Smooth muscle cell of the brain vasculature (primary cell): ENCODE results near the gene GLYATL1.
"Not testable (repeated sequence)": the region's sequence is repeated elsewhere in the genome, so short reads cannot be mapped to it uniquely, and the experiment has no call there.

ENCODE experiments used
- DNase-seq: peaks from one replicate; pipeline ENCODE4 v3.0.0-alpha.2; 2012; ENCODE audit warnings: low read depth, low spot score

GLYATL1 gene

GRCh38 chr11:58998480-58999290 is 59.4 kb downstream of the GLYATL1 start:
- no peak for DNase-seq

- DNase-seq, result no peak
Observed at GRCh38 chr11:58999291-58999680, 60.0 kb downstream of the GLYATL1 start.

- no peak for DNase-seq
Observed at GRCh38 chr11:59000003-59000402, 60.7 kb downstream of the GLYATL1 start.

- not testable (repeated sequence) for DNase-seq
Observed at GRCh38 chr11:59002006-59002405, 62.7 kb downstream of the GLYATL1 start.
